OCI-LY1 (cell line): ENCODE results near the gene LETMD1.
A peak's percentile ranks its signal among the peaks of the same experiment; 100 is the strongest.

Source experiments
- H2AFZ ChIP-seq: fragments of 200-600 bp; sonication (generic), shearing (Covaris generic); 2 replicates; pipeline ENCODE4 v1.6.0; 2014; ENCODE audit warnings: antibody characterized with exemption, mild to moderate bottlenecking, low read length
- H3F3A ChIP-seq: fragments of 200-600 bp; sonication (generic), shearing (Covaris generic); 2 replicates; pipeline ENCODE4 v1.6.0; 2014; ENCODE audit warnings: mild to moderate bottlenecking, antibody characterized with exemption, low read length, moderate library complexity; ENCODE audit not compliant: insufficient read depth
- H3K27ac ChIP-seq: fragments of 200-600 bp; sonication (generic); 2 replicates; pipeline ENCODE4 v1.5.1; 2014; ENCODE audit warnings: low read length, mixed run types, mild to moderate bottlenecking, low read depth; ENCODE audit not compliant: poor library complexity, severe bottlenecking
- H3K27me3 ChIP-seq: fragments of 200-600 bp; sonication (generic); 2 replicates; pipeline ENCODE4 v1.6.0; 2014; ENCODE audit warnings: antibody characterized with exemption, mild to moderate bottlenecking, low read length, moderate library complexity; ENCODE audit not compliant: insufficient read depth
- H3K36me3 ChIP-seq: fragments of 200-600 bp; sonication (generic); 2 replicates; pipeline ENCODE4 v1.6.1; 2014; ENCODE audit warnings: mild to moderate bottlenecking, antibody characterized with exemption, low read length, moderate library complexity, mixed read lengths; ENCODE audit not compliant: insufficient read depth
- H3K4me1 ChIP-seq: fragments of 200-600 bp; sonication (generic); 2 replicates; pipeline ENCODE4 v1.5.1; 2014; ENCODE audit warnings: mild to moderate bottlenecking, low read length, moderate library complexity; ENCODE audit not compliant: insufficient read depth, severe bottlenecking
- H3K4me2 ChIP-seq: fragments of 200-600 bp; sonication (generic), shearing (Covaris generic); 2 replicates; pipeline ENCODE4 v1.6.1; 2014; ENCODE audit warnings: low read length
- H3K4me3 ChIP-seq: fragments of 200-600 bp; sonication (generic); 2 replicates; pipeline ENCODE4 v1.5.1; 2014; ENCODE audit warnings: low read length, low read depth, mild to moderate bottlenecking, mixed read lengths; ENCODE audit not compliant: poor library complexity, severe bottlenecking
- H3K79me2 ChIP-seq: fragments of 200-600 bp; shearing (Covaris generic); 2 replicates; pipeline ENCODE4 v1.6.1; 2016; ENCODE audit warnings: mixed run types, low read length, mixed read lengths; ENCODE audit not compliant: insufficient read depth
- H3K9ac ChIP-seq: fragments of 200-600 bp; sonication (generic), shearing (Covaris generic); 2 replicates; pipeline ENCODE4 v1.6.1; 2014; ENCODE audit warnings: mild to moderate bottlenecking, low read length, mixed read lengths
- H3K9me2 ChIP-seq: fragments of 200-600 bp; sonication (generic), shearing (Covaris generic); 2 replicates; pipeline ENCODE4 v1.6.1; 2014; ENCODE audit warnings: low read depth, mild to moderate bottlenecking, low read length, mixed read lengths
- H3K9me3 ChIP-seq: fragments of 200-600 bp; shearing (Covaris generic); 2 replicates; pipeline ENCODE4 v1.6.1; 2014; ENCODE audit warnings: low read length, mixed read lengths
- H4K20me1 ChIP-seq: fragments of 200-600 bp; sonication (generic), shearing (Covaris generic); 2 replicates; pipeline ENCODE4 v1.6.0; 2016; ENCODE audit warnings: mild to moderate bottlenecking, low read length; ENCODE audit not compliant: insufficient read depth
- CTCF ChIP-seq: fragments of 200-600 bp; sonication (generic), shearing (Covaris generic); IDR thresholded peaks from 2 replicates; pipeline ENCODE4 v1.5.1; 2017; ENCODE audit warnings: mild to moderate bottlenecking, antibody characterized with exemption, low read length, moderate library complexity, mixed read lengths
- EZH2 ChIP-seq: fragments of 200-600 bp; sonication (generic), shearing (Covaris generic); IDR thresholded peaks from 2 replicates; pipeline ENCODE4 v1.8.0; 2017; ENCODE audit warnings: borderline replicate concordance, mixed run types, mild to moderate bottlenecking, antibody characterized with exemption, low read length, moderate library complexity, mixed read lengths

The LETMD1 gene

GRCh38 chr12:51025338-51025835 is 22.7 kb upstream of the LETMD1 start:
- no peak for TF ChIP-seq CTCF
- no peak for TF ChIP-seq EZH2
- Histone ChIP-seq H3K4me2 (peak overlapping the region; percentile 91), H3K27ac (peak overlapping the region; percentile 77), H3K27me3 (no peaks in the 10 kb centered on the region), H3K9me2 (no peaks in the 10 kb centered on the region), H4K20me1 (no peaks in the 10 kb centered on the region), H3K79me2 (peaks cover 49% of the 10 kb centered on the region), H2AFZ (no peak overlapping the region), H3K4me1 (peaks cover 53% of the 10 kb centered on the region), H3K4me3 (peak overlapping the region; percentile 81), H3K9ac (peak overlapping the region; percentile 83), H3F3A (no peaks in the 10 kb centered on the region), H3K36me3 (0 out of 2 replicates have a peak, but pooled peaks cover 3% of the 10 kb centered on the region), H3K9me3 (no peaks in the 10 kb centered on the region)

GRCh38 chr12:51025836-51026638 is 22.1 kb upstream of the LETMD1 start, which contains the start of gene SLC11A2:
Gene SLC11A2 (minus strand): TSS chr12:51026384. CDS start chr12:51010728, 15,656 bp downstream.
- no peaks in the 10 kb centered on the region for H4K20me1 ChIP-seq
- no peaks in the 10 kb centered on the region for H3K9me3 ChIP-seq
- H3K27me3 ChIP-seq, result no peaks in the 10 kb centered on the region
- H3K4me2 ChIP-seq, result peak within 1 kb of the TSS; percentile 91
- peaks cover 47% of the 10 kb centered on the region for H3K4me1 ChIP-seq
- no peaks in the 10 kb centered on the region for H3K9me2 ChIP-seq
- no peak within 1 kb of the TSS for H2AFZ ChIP-seq
- H3K36me3 ChIP-seq, result 0 out of 2 replicates have a peak, but pooled peaks cover 3% of the 10 kb centered on the region
- peak within 1 kb of the TSS; percentile 81 for H3K4me3 ChIP-seq
- peaks cover 44% of the 10 kb centered on the region for H3K79me2 ChIP-seq
- no peaks in the 10 kb centered on the region for H3F3A ChIP-seq
- peak within 1 kb of the TSS; percentile 77 for H3K27ac ChIP-seq
- H3K9ac ChIP-seq, result peak within 1 kb of the TSS; percentile 83
- TF ChIP-seq EZH2 (no peak), CTCF (no peak; the same call in 1 of the 2 replicates)

GRCh38 chr12:51027342-51027835 is 20.7 kb upstream of the LETMD1 start:
- Histone ChIP-seq H3K36me3 (0 out of 2 replicates have a peak, but pooled peaks cover 3% of the 10 kb centered on the region), H3K9me3 (no peaks in the 10 kb centered on the region), H3K27ac (no peak overlapping the region), H3K4me2 (no peak overlapping the region), H2AFZ (no peak overlapping the region), H3K79me2 (peaks cover 34% of the 10 kb centered on the region), H3K4me1 (peaks cover 35% of the 10 kb centered on the region), H3K27me3 (no peaks in the 10 kb centered on the region), H3F3A (no peaks in the 10 kb centered on the region), H3K4me3 (no peak overlapping the region), H3K9me2 (no peaks in the 10 kb centered on the region), H4K20me1 (no peaks in the 10 kb centered on the region), H3K9ac (no peak overlapping the region)
- TF ChIP-seq EZH2, result no peak
- TF ChIP-seq CTCF, result no peak
